GM12878 (cell line): ENCODE measurements around the gene CTR9. TPM values are rescaled to one million over a fixed set of nuclear protein-coding genes. Genes with fewer than 3 reads are reported as not detected.

Experiments used
- ATF7 ChIP-seq: fragments of 450-650 bp; IDR thresholded peaks from 2 replicates; pipeline ENCODE4 v1.6.1; 2016; ENCODE audit warnings: low read depth, mild to moderate bottlenecking
- BCL11A ChIP-seq: IDR thresholded peaks from 2 replicates; pipeline ENCODE4 v1.6.1; 2011; ENCODE audit warnings: low read depth, low read length
- CBX5 ChIP-seq: sonication (generic); IDR thresholded peaks from 2 replicates; pipeline ENCODE4 v1.6.1; 2016; ENCODE audit warnings: low read depth, moderate library complexity, mild to moderate bottlenecking, inconsistent platforms
- CHD2 ChIP-seq: IDR thresholded peaks from 2 replicates; pipeline ENCODE4 v1.6.1; 2011; ENCODE audit warnings: low read depth, low read length, improper control_type of control experiment, borderline replicate concordance
- CREM ChIP-seq: IDR thresholded peaks from 2 replicates; pipeline ENCODE4 v1.6.1; 2014; ENCODE audit warnings: antibody characterized with exemption, low read depth
- E2F4 ChIP-seq: IDR thresholded peaks from 2 replicates; pipeline ENCODE4 v1.6.1; 2012; ENCODE audit warnings: low read depth, low read length, improper control_type of control experiment
- E2F8 ChIP-seq: fragments of 450-650 bp; IDR thresholded peaks from 2 replicates; pipeline ENCODE4 v1.6.1; 2018; ENCODE audit warnings: mild to moderate bottlenecking, low read depth, moderate library complexity; ENCODE audit not compliant: partially characterized antibody
- ESRRA ChIP-seq: IDR thresholded peaks from 2 replicates; pipeline ENCODE4 v1.6.1; 2012; ENCODE audit warnings: mild to moderate bottlenecking, low read length, improper control_type of control experiment
- GATAD2B ChIP-seq: fragments of 450-650 bp; conservative IDR thresholded peaks from 2 replicates; pipeline ENCODE4 v1.6.1; 2017; ENCODE audit warnings: low read depth, mild to moderate bottlenecking, moderate library complexity
- JUNB ChIP-seq: IDR thresholded peaks from 2 replicates; pipeline ENCODE4 v1.6.1; 2016; ENCODE audit warnings: antibody characterized with exemption, mild to moderate bottlenecking
- MXI1 ChIP-seq: fragments of 150-350 bp; IDR thresholded peaks from 2 replicates; pipeline ENCODE4 v1.6.1; 2011; ENCODE audit warnings: low read depth, mild to moderate bottlenecking, inconsistent platforms, low read length, improper control_type of control experiment
- MYB ChIP-seq: fragments of 150-350 bp; IDR thresholded peaks from 2 replicates; pipeline ENCODE4 v1.6.1; 2014; ENCODE audit warnings: mild to moderate bottlenecking, low read depth, low read length, borderline replicate concordance
- MYC ChIP-seq: IDR thresholded peaks from 2 replicates; pipeline ENCODE4 v1.6.1; 2011; ENCODE audit warnings: mild to moderate bottlenecking, low read length, moderate library complexity, inconsistent platforms; ENCODE audit not compliant: insufficient read depth, insufficient replicate concordance, insufficient read length, severe bottlenecking
- NBN ChIP-seq: fragments of 450-650 bp; IDR thresholded peaks from 2 replicates; pipeline ENCODE4 v1.6.1; 2016
- NFIC ChIP-seq: IDR thresholded peaks from 2 replicates; pipeline ENCODE4 v1.6.1; 2012; ENCODE audit warnings: low read depth, mild to moderate bottlenecking, inconsistent platforms, low read length, moderate library complexity
- POLR2A ChIP-seq: IDR thresholded peaks from 2 replicates; pipeline ENCODE4 v1.6.1; 2011; ENCODE audit warnings: low read depth, mild to moderate bottlenecking, low read length
- POLR2AphosphoS5 ChIP-seq: IDR thresholded peaks from 2 replicates; pipeline ENCODE4 v1.6.1; 2011; ENCODE audit warnings: mild to moderate bottlenecking, low read length, inconsistent platforms
- RBBP5 ChIP-seq: fragments of 200-600 bp; sonication (generic); conservative IDR thresholded peaks from 2 replicates; pipeline ENCODE4 v1.6.1; 2016
- RELA ChIP-seq: fragments of 450-650 bp; IDR thresholded peaks from 2 replicates; pipeline ENCODE4 v1.8.0; 2014; ENCODE audit warnings: borderline replicate concordance; ENCODE audit not compliant: partially characterized antibody
- SREBF1 ChIP-seq: IDR thresholded peaks from 2 replicates; pipeline ENCODE4 v1.6.1; 2012; ENCODE audit warnings: mild to moderate bottlenecking, low read length
- ZBTB11 ChIP-seq: fragments of 450-650 bp; formaldehyde crosslinking; IDR thresholded peaks from 2 replicates; pipeline ENCODE4 v1.5.0; 2022; ENCODE audit warnings: mild to moderate bottlenecking, missing genetic modification characterization
- ZNF207 ChIP-seq: fragments of 450-650 bp; IDR thresholded peaks from 2 replicates; pipeline ENCODE4 v1.6.1; 2014; ENCODE audit warnings: antibody characterized with exemption, mild to moderate bottlenecking, borderline replicate concordance
- polyA plus RNA-seq, 11 experiments: library from polyadenylated mRNA; depleted of rRNA in 4 of 11; unstranded in 6 of 11; stranded (reverse) in 5 of 11; fragments of >200 nt; fragmentation: Nextera tagmentation in 4 of 11; fragmentation: Illumina TruSeq in 1 of 11; extraction: Ambion mirVana in 4 of 11; extraction: Trizol in 1 of 11; gene quantifications; 1 replicate in 1 of 11; 2 replicates in 10 of 11; pipeline versions ENCODE4 v1.2.1 to v1.2.3, GENCODE V29; 2011 to 2016; ENCODE audit warnings: inconsistent platforms in 2 of 11, missing spikeins in 2 of 11, low read depth in 1 of 11
- total RNA-seq, 4 experiments: library from RNA; depleted of rRNA in 3 of 4; stranded (reverse); fragments of >200 nt in 3 of 4; fragmentation: Illumina TruSeq in 1 of 4; extraction: Trizol in 1 of 4; gene quantifications; 2 replicates each; pipeline versions ENCODE4 v1.2.1 to v1.2.3, GENCODE V29; 2013 to 2021

CTR9 gene
- total and polyA plus RNA-seq, 10 of the 15 experiments (the other 5 are each of a cell fraction or from before 2014, with no cell fraction given) = 13.9 to 54.9 (median 28.9) TPM

GRCh38 chr11:10750838-10751580 is at the start of gene CTR9 (continued):
- TF ChIP-seq GATAD2B (0 out of 2 replicates have a peak, but pooled peaks have one; percentile 38), JUNB (no peak), POLR2A (peak; percentile 99), E2F4 (no peak), E2F8 (peak; percentile 85), ATF7 (no peak), CHD2 (peak; percentile 85), RELA (peak; percentile 93), NFIC (no peak), CREM (peak; percentile 89), NBN (peak; percentile 75), POLR2AphosphoS5 (peak; percentile 96), CBX5 (0 out of 2 replicates have a peak, but pooled peaks have one; percentile 55), BCL11A (no peak), ESRRA (no peak), RBBP5 (peak; percentile 93), MXI1 (peak; percentile 83; the same call in 1 of the 2 replicates), MYB (no peak), SREBF1 (peak; percentile 69; the same call in 1 of the 2 replicates), MYC (peak; percentile 50), ZNF207 (peak; percentile 97), ZBTB11 (CRISPR knock-in tag) (peak; percentile 77)
